OCI-LY7 (cell line): ENCODE data around the gene ANKRD36.
"Not testable (repeated sequence)": the region's sequence is repeated elsewhere in the genome, so short reads cannot be mapped to it uniquely, and the experiment has no call there.

Source experiments
- EZH2phosphoT487 ChIP-seq: fragments of 200-600 bp; sonication (generic); IDR thresholded peaks from 2 replicates; pipeline ENCODE4 v1.6.1; 2018; ENCODE audit warnings: low read depth, borderline replicate concordance, mild to moderate bottlenecking, mixed run types, antibody characterized with exemption, low read length, moderate library complexity, mixed read lengths
- TF ChIP-seq, protein P1 (sequence below): fragments of 200-600 bp; sonication (generic); conservative IDR thresholded peaks from 2 replicates; pipeline ENCODE4 v1.5.1; 2014; ENCODE audit warnings: mild to moderate bottlenecking, antibody characterized with exemption, low read length, moderate library complexity, mixed read lengths

DNA sequence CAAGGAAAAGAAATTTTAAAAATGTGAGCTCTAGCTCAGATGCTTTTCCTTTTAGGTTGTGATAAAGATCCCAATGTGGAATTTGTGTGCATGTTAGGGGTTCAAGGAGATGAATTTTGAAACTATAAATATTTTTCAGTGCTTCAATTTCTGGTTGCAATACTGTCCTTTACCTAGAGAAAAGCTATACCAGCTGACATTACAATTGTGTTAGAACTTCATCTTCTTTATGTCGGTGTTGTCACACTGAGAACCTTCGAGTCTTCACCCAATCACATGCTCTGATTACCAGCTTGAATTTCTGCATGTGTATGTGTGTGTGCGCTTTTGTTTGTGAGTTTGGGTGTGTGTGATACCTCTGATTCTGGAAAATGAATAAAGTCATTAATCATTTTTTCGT lies 55.0 kb downstream of the ANKRD36 start:
- TF ChIP-seq, protein P1, sequence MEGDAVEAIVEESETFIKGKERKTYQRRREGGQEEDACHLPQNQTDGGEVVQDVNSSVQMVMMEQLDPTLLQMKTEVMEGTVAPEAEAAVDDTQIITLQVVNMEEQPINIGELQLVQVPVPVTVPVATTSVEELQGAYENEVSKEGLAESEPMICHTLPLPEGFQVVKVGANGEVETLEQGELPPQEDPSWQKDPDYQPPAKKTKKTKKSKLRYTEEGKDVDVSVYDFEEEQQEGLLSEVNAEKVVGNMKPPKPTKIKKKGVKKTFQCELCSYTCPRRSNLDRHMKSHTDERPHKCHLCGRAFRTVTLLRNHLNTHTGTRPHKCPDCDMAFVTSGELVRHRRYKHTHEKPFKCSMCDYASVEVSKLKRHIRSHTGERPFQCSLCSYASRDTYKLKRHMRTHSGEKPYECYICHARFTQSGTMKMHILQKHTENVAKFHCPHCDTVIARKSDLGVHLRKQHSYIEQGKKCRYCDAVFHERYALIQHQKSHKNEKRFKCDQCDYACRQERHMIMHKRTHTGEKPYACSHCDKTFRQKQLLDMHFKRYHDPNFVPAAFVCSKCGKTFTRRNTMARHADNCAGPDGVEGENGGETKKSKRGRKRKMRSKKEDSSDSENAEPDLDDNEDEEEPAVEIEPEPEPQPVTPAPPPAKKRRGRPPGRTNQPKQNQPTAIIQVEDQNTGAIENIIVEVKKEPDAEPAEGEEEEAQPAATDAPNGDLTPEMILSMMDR, result not testable (repeated sequence)
- TF ChIP-seq EZH2phosphoT487, result not testable (repeated sequence)
